Activated T-cell treated with anti-CD3 and anti-CD28 coated beads for 24 hours (primary cell): ENCODE measurements around the gene IRGC.

Source experiments
- DNase-seq: peaks from one replicate; pipeline ENCODE4 v3.0.0-alpha.2; 2020; ENCODE audit warnings: low read depth

The IRGC gene

GRCh38 chr19:43724896-43725295, 9.0 kb downstream of the IRGC start:
- no peak for DNase-seq

GRCh38 chr19:43725468-43725867, 9.6 kb downstream of the IRGC start:
- no peak for DNase-seq

- DNase-seq: no peak
These were observed 11.1 kb downstream of the IRGC start for GRCh38 chr19:43726736-43727592.

- no peak for DNase-seq
These were observed 11.6 kb downstream of the IRGC start for GRCh38 chr19:43727593-43727853.

- DNase-seq: no peak
These were observed 14.0 kb downstream of the IRGC start for GRCh38 chr19:43729919-43730318.

- no peak for DNase-seq
These were observed 15.5 kb downstream of the IRGC start for GRCh38 chr19:43731346-43731745.

- no peak for DNase-seq
These were observed 16.0 kb downstream of the IRGC start for GRCh38 chr19:43731846-43732245.

- DNase-seq: no peak
These were observed 19.1 kb downstream of the IRGC start for GRCh38 chr19:43735013-43735412.

GRCh38 chr19:43735957-43736356, 20.1 kb downstream of the IRGC start:
- no peak for DNase-seq

GRCh38 chr19:43738780-43739211, 22.9 kb downstream of the IRGC start:
- no peak for DNase-seq

- no peak for DNase-seq
These were observed 23.8 kb downstream of the IRGC start for GRCh38 chr19:43739439-43740235.

GRCh38 chr19:43741075-43741825, 25.4 kb downstream of the IRGC start:
- no peak for DNase-seq

- DNase-seq: no peak
These were observed 27.2 kb downstream of the IRGC start for GRCh38 chr19:43743059-43743458.

- no peak for DNase-seq
These were observed 31.8 kb downstream of the IRGC start for GRCh38 chr19:43747557-43748204.

GRCh38 chr19:43748205-43748594, 32.3 kb downstream of the IRGC start:
- DNase-seq: no peak

GRCh38 chr19:43748685-43749084, 32.8 kb downstream of the IRGC start:
- DNase-seq: no peak

- DNase-seq: no peak
These were observed 33.3 kb downstream of the IRGC start for GRCh38 chr19:43749152-43749551.

- DNase-seq: no peak
These were observed 34.0 kb downstream of the IRGC start for GRCh38 chr19:43749898-43750297.

GRCh38 chr19:43751466-43752220, 35.8 kb downstream of the IRGC start:
- DNase-seq: no peak

GRCh38 chr19:43752287-43752875, 36.5 kb downstream of the IRGC start:
- no peak for DNase-seq

- DNase-seq: no peak
These were observed 38.3 kb downstream of the IRGC start for GRCh38 chr19:43754253-43754502.
